Subcutaneous abdominal adipose tissue (tissue), 5 donors: ENCODE results near the gene PLEKHA3.

Source experiments
- H3K27ac ChIP-seq: one replicate; pipeline ENCODE4 v1.7.0; 2013; ENCODE audit warnings: low read depth, mild to moderate bottlenecking, inconsistent platforms, low read length, moderate library complexity
- H3K27me3 ChIP-seq, 5 donors: one replicate each; pipeline ENCODE4 v1.7.0; 2013; ENCODE audit warnings: low read length in 5 of 5, inconsistent platforms in 1 of 5; ENCODE audit not compliant: control insufficient read depth in 5 of 5, insufficient read depth in 4 of 5
- H3K36me3 ChIP-seq, 5 donors: one replicate each; pipeline ENCODE4 v1.7.0; 2013; ENCODE audit warnings: low read length in 5 of 5; ENCODE audit not compliant: control insufficient read depth in 5 of 5, insufficient read depth in 5 of 5
- H3K4me1 ChIP-seq, 5 donors: one replicate each; pipeline ENCODE4 v1.7.0; 2013; ENCODE audit warnings: low read length in 5 of 5, mild to moderate bottlenecking in 3 of 5, moderate library complexity in 1 of 5; ENCODE audit not compliant: control insufficient read depth in 5 of 5, insufficient read depth in 5 of 5
- H3K4me3 ChIP-seq, 5 donors: one replicate each; pipeline ENCODE4 v1.7.0; 2013; ENCODE audit warnings: low read length in 5 of 5, low read depth in 1 of 5
- H3K9ac ChIP-seq, 5 donors: one replicate each; pipeline ENCODE4 v1.7.0; 2013; ENCODE audit warnings: low read length in 5 of 5, mild to moderate bottlenecking in 4 of 5, moderate library complexity in 3 of 5
- H3K9me3 ChIP-seq, 5 donors: one replicate each; pipeline ENCODE4 v1.7.0; 2013; ENCODE audit warnings: low read length in 5 of 5; ENCODE audit not compliant: control insufficient read depth in 5 of 5
- donor health status: healthy.
- donor health status: healthy.
- donor health status: healthy.
- donor health status: healthy.
- donor health status: healthy.

The PLEKHA3 gene

GRCh38 chr2:178530131-178530530 lies 49.9 kb downstream of the PLEKHA3 start:
- Histone ChIP-seq H3K9me3 (no peaks in the 10 kb centered on the region), H3K4me3 (no peak overlapping the region), H3K4me1 (peaks cover 0 to 6% (median 0%) of the 10 kb centered on the region in 5 donors), H3K27ac (no peak overlapping the region), H3K9ac (no peak overlapping the region), H3K27me3 (no peaks in the 10 kb centered on the region), H3K36me3 (peaks cover 11 to 43% (median 36%) of the 10 kb centered on the region in 5 donors)

GRCh38 chr2:178530625-178531142 lies 50.4 kb downstream of the PLEKHA3 start:
- Histone ChIP-seq H3K27ac (no peak overlapping the region), H3K27me3 (no peaks in the 10 kb centered on the region), H3K4me1 (peaks cover 0 to 6% (median 0%) of the 10 kb centered on the region in 5 donors), H3K36me3 (peaks cover 11 to 49% (median 41%) of the 10 kb centered on the region in 5 donors), H3K9ac (no peak overlapping the region), H3K4me3 (no peak overlapping the region), H3K9me3 (no peaks in the 10 kb centered on the region)

GRCh38 chr2:178531168-178531567 lies 50.9 kb downstream of the PLEKHA3 start:
- H3K9me3 ChIP-seq: no peaks in the 10 kb centered on the region
- no peaks in the 10 kb centered on the region for H3K27me3 ChIP-seq
- H3K27ac ChIP-seq: no peak overlapping the region
- H3K4me3 ChIP-seq: no peak overlapping the region
- H3K36me3 ChIP-seq: peaks cover 15 to 53% (median 41%) of the 10 kb centered on the region in 5 donors
- no peak overlapping the region for H3K9ac ChIP-seq
- peaks cover 0 to 6% (median 0%) of the 10 kb centered on the region in 5 donors for H3K4me1 ChIP-seq

- Histone ChIP-seq H3K4me3 (no peak overlapping the region), H3K27ac (no peak overlapping the region), H3K9me3 (no peaks in the 10 kb centered on the region), H3K9ac (no peak overlapping the region), H3K4me1 (no peaks in the 10 kb centered on the region), H3K27me3 (no peaks in the 10 kb centered on the region), H3K36me3 (peaks cover 30 to 86% (median 67%) of the 10 kb centered on the region in 5 donors)
These were observed 55.8 kb downstream of the PLEKHA3 start for GRCh38 chr2:178536037-178536436.

GRCh38 chr2:178542161-178542560 lies 61.9 kb downstream of the PLEKHA3 start:
- no peaks in the 10 kb centered on the region for H3K9me3 ChIP-seq
- H3K27ac ChIP-seq: no peak overlapping the region
- peaks cover 25 to 84% (median 66%) of the 10 kb centered on the region in 5 donors for H3K36me3 ChIP-seq
- no peaks in the 10 kb centered on the region for H3K4me1 ChIP-seq
- H3K4me3 ChIP-seq: no peak overlapping the region
- no peak overlapping the region for H3K9ac ChIP-seq
- no peaks in the 10 kb centered on the region for H3K27me3 ChIP-seq

GRCh38 chr2:178542569-178542968 lies 62.3 kb downstream of the PLEKHA3 start:
- H3K27me3 ChIP-seq: no peaks in the 10 kb centered on the region
- H3K9ac ChIP-seq: no peak overlapping the region
- H3K4me3 ChIP-seq: no peak overlapping the region
- peaks cover 21 to 83% (median 62%) of the 10 kb centered on the region in 5 donors for H3K36me3 ChIP-seq
- H3K27ac ChIP-seq: no peak overlapping the region
- H3K9me3 ChIP-seq: no peaks in the 10 kb centered on the region
- H3K4me1 ChIP-seq: no peaks in the 10 kb centered on the region

GRCh38 chr2:178550352-178550751 lies 70.1 kb downstream of the PLEKHA3 start:
- Histone ChIP-seq H3K36me3 (peaks cover 4 to 78% (median 40%) of the 10 kb centered on the region in 5 donors), H3K4me1 (no peaks in the 10 kb centered on the region), H3K27ac (no peak overlapping the region), H3K27me3 (no peaks in the 10 kb centered on the region), H3K9me3 (no peaks in the 10 kb centered on the region), H3K4me3 (no peak overlapping the region), H3K9ac (no peak overlapping the region)

- Histone ChIP-seq H3K9me3 (no peaks in the 10 kb centered on the region), H3K27ac (no peak overlapping the region), H3K9ac (no peak overlapping the region), H3K4me3 (no peak overlapping the region), H3K4me1 (no peaks in the 10 kb centered on the region), H3K36me3 (peaks cover 4 to 59% (median 22%) of the 10 kb centered on the region in 5 donors), H3K27me3 (no peaks in the 10 kb centered on the region)
These were observed 72.8 kb downstream of the PLEKHA3 start for GRCh38 chr2:178553047-178553446.
